Measurements from ENCODE around the gene HMGN3. TPM values are rescaled to one million over a fixed set of nuclear protein-coding genes. Genes with fewer than 3 reads are reported as not detected.

HMGN3 gene
- total RNA-seq, 6 experiments from 2014 or later: 26.7 to 41.2 (median 28.6) TPM

DNA sequence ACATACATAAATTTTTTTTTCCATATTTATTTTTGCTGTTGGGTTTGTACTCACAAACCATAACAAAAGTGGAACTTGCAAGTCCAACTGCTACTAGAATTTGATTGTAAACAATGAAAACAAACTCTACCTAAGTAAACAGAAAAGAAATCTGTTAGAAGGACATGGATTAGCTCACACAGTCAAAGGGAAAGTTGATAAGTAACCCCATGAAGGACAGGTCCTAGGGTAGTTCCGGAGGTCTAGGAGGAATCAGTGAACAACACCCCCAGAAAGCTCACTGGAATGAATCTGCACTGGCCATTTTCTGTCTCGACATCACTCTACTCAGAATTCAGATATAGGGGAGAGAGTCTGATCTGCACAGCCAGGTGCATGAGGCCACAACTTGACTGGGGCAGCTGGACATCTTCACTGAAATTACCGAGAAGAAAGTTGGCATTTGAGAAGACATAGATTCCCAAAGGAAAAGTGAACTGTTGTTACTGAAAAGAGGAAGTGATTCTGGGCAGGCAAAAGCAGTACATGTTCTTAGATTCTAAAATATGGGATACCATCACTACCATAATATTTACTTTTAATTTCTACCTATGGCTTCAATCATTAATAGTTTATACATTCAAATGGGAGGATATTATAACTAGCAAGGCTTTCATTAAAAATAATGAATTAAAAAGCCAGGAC, 76.4 kb downstream of the HMGN3 start:
- H3K9me3 Mint-ChIP-seq: no peaks in the 10 kb centered on the region
- DNase-seq: no peak
- H3K4me3 Mint-ChIP-seq: no peak overlapping the region
- no peak overlapping the region for H3K27ac Mint-ChIP-seq
- TF ChIP-seq, protein P1, sequence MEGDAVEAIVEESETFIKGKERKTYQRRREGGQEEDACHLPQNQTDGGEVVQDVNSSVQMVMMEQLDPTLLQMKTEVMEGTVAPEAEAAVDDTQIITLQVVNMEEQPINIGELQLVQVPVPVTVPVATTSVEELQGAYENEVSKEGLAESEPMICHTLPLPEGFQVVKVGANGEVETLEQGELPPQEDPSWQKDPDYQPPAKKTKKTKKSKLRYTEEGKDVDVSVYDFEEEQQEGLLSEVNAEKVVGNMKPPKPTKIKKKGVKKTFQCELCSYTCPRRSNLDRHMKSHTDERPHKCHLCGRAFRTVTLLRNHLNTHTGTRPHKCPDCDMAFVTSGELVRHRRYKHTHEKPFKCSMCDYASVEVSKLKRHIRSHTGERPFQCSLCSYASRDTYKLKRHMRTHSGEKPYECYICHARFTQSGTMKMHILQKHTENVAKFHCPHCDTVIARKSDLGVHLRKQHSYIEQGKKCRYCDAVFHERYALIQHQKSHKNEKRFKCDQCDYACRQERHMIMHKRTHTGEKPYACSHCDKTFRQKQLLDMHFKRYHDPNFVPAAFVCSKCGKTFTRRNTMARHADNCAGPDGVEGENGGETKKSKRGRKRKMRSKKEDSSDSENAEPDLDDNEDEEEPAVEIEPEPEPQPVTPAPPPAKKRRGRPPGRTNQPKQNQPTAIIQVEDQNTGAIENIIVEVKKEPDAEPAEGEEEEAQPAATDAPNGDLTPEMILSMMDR (IDR thresholded peaks at IDR 0.05): no peak
- H3K36me3 Mint-ChIP-seq (ENCODE audit: low read depth): no peaks in the 10 kb centered on the region
- no peaks in the 10 kb centered on the region for H3K4me1 Mint-ChIP-seq (ENCODE audit: low read depth)
- H3K27me3 Mint-ChIP-seq (ENCODE audit: insufficient read depth): no peaks in the 10 kb centered on the region

DNA sequence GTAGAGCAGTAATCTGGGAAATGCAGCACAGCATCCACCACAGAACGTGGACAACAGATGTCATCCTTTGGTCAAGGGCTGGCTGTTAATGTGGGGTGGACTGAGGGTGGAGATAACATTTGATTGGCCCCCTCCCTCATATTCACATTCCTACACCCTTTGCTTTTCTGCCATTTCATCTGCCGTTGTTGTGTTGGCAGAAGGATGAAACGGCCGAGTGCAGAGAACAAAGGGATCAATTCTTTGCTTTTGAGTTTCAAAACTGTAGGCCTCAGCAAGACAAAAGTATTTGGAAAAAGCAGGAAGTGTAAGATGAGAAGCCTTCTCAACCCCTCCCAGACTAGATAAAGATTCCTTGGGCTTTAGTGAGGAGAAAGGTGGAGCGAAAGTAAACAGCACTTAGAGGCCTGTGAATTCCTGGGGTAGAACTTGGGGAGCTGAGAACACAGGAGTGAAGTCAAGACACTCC, 82.2 kb downstream of the HMGN3 start:
- no peaks in the 10 kb centered on the region for H3K36me3 Mint-ChIP-seq (ENCODE audit: low read depth)
- H3K27ac Mint-ChIP-seq: no peak overlapping the region
- H3K27me3 Mint-ChIP-seq (ENCODE audit: insufficient read depth): no peaks in the 10 kb centered on the region
- TF ChIP-seq, protein P1 (IDR thresholded peaks at IDR 0.05): no peak
- no peak for DNase-seq
- H3K4me3 Mint-ChIP-seq: no peak overlapping the region
- no peaks in the 10 kb centered on the region for H3K4me1 Mint-ChIP-seq (ENCODE audit: low read depth)
- no peaks in the 10 kb centered on the region for H3K9me3 Mint-ChIP-seq

Other genes with a start within 250 kb of the HMGN3 start
- gene PHIP, start 156.4 kb downstream of the HMGN3 start, total RNA-seq (2021; fragmentation: NEBNext Ultra II Directional; extraction: Animal tissue kit (Norgen Biotek cat#: 25700)): 10 to 100 TPM; 15.7 to 18.7 (median 17.6) TPM

Measured in HFFc6 (cell line).